ENCODE results near the gene LY86. TPM values are rescaled to one million over a fixed set of nuclear protein-coding genes. Genes with fewer than 3 reads are reported as not detected.

LY86 gene
- polyA plus RNA-seq, 1 donor from 2014 or later = not detected

- TF ChIP-seq POLR2AphosphoS5 (IDR thresholded peaks at IDR 0.05) = no peak
- TF ChIP-seq SMC3 (conservative IDR thresholded peaks at IDR 0.05; ENCODE audit: poor library complexity) = no peak
- TF ChIP-seq EZH2 (IDR thresholded peaks at IDR 0.05; ENCODE audit: borderline replicate concordance, insufficient read depth, low read length, poor library complexity, severe bottlenecking) = no peak
- TF ChIP-seq RAD21 (conservative IDR thresholded peaks at IDR 0.05) = no peak
- no peak for TF ChIP-seq REST (IDR thresholded peaks at IDR 0.05; ENCODE audit: borderline replicate concordance)
- no peak for TF ChIP-seq EP300 (conservative IDR thresholded peaks at IDR 0.05; ENCODE audit: poor library complexity, severe bottlenecking)
- TF ChIP-seq MXI1 (conservative IDR thresholded peaks at IDR 0.05; ENCODE audit: poor library complexity, severe bottlenecking) = no peak
- no peak for TF ChIP-seq CTCF (IDR thresholded peaks at IDR 0.05; ENCODE audit: poor library complexity, severe bottlenecking)
- TF ChIP-seq TAF1 (IDR thresholded peaks at IDR 0.05; ENCODE audit: low read depth) = no peak
- Histone ChIP-seq H3K4me2 (ENCODE audit: low read length) (no peak overlapping the region), H3K79me2 (replicated peaks; ENCODE audit: insufficient read depth, low read length) (no peaks in the 10 kb centered on the region), H4K20me1 (ENCODE audit: insufficient read depth) (no peaks in the 10 kb centered on the region), H3K4me3 (ENCODE audit: low read length) (no peak overlapping the region), H3F3A (ENCODE audit: insufficient read depth, low read length, poor library complexity, severe bottlenecking) (no peaks in the 10 kb centered on the region), H3K9me3 (ENCODE audit: low read length) (no peaks in the 10 kb centered on the region), H2AFZ (ENCODE audit: low read depth, low read length) (no peak overlapping the region), H3K27me3 (ENCODE audit: insufficient read depth, low read depth, low read length) (no peaks in the 10 kb centered on the region), H3K9ac (ENCODE audit: low read length) (no peak overlapping the region), H3K9me2 (ENCODE audit: insufficient read depth, low read length) (no peaks in the 10 kb centered on the region), H3K36me3 (ENCODE audit: insufficient read depth, low read length) (no peaks in the 10 kb centered on the region), H3K27ac (ENCODE audit: low read length) (no peak overlapping the region)
Measured at GRCh38 chr6:6616656-6617055, 28.1 kb downstream of the LY86 start.

- H3K4me3 ChIP-seq (ENCODE audit: low read length) = no peak overlapping the region
- H3K36me3 ChIP-seq (ENCODE audit: insufficient read depth, low read length) = no peaks in the 10 kb centered on the region
- H3K9me2 ChIP-seq (ENCODE audit: insufficient read depth, low read length) = no peaks in the 10 kb centered on the region
- no peaks in the 10 kb centered on the region for H3K79me2 ChIP-seq (replicated peaks; ENCODE audit: insufficient read depth, low read length)
- H3K9me3 ChIP-seq (ENCODE audit: low read length) = no peaks in the 10 kb centered on the region
- no peaks in the 10 kb centered on the region for H4K20me1 ChIP-seq (ENCODE audit: insufficient read depth)
- H3K4me2 ChIP-seq (ENCODE audit: low read length) = no peak overlapping the region
- no peak for TF ChIP-seq TAF1 (IDR thresholded peaks at IDR 0.05; ENCODE audit: low read depth)
- no peak for TF ChIP-seq POLR2AphosphoS5 (IDR thresholded peaks at IDR 0.05)
- TF ChIP-seq MXI1 (conservative IDR thresholded peaks at IDR 0.05; ENCODE audit: poor library complexity, severe bottlenecking) = no peak
- TF ChIP-seq EP300 (conservative IDR thresholded peaks at IDR 0.05; ENCODE audit: poor library complexity, severe bottlenecking) = no peak
- no peak for TF ChIP-seq REST (IDR thresholded peaks at IDR 0.05; ENCODE audit: borderline replicate concordance)
- no peak for TF ChIP-seq SMC3 (conservative IDR thresholded peaks at IDR 0.05; ENCODE audit: poor library complexity)
- no peak for TF ChIP-seq CTCF (IDR thresholded peaks at IDR 0.05; ENCODE audit: poor library complexity, severe bottlenecking)
- no peak for TF ChIP-seq RAD21 (conservative IDR thresholded peaks at IDR 0.05)
- no peak for TF ChIP-seq EZH2 (IDR thresholded peaks at IDR 0.05; ENCODE audit: borderline replicate concordance, insufficient read depth, low read length, poor library complexity, severe bottlenecking)
- H3F3A ChIP-seq (ENCODE audit: insufficient read depth, low read length, poor library complexity, severe bottlenecking) = no peaks in the 10 kb centered on the region
- no peaks in the 10 kb centered on the region for H3K27me3 ChIP-seq (ENCODE audit: insufficient read depth, low read depth, low read length)
- no peak overlapping the region for H3K9ac ChIP-seq (ENCODE audit: low read length)
- H2AFZ ChIP-seq (ENCODE audit: low read depth, low read length) = no peak overlapping the region
- no peak overlapping the region for H3K27ac ChIP-seq (ENCODE audit: low read length)
Measured at GRCh38 chr6:6619021-6619794, 30.7 kb downstream of the LY86 start.

All from neural cell (in vitro differentiated cells).